HEK293 (cell line): ENCODE results near the gene AKR1C8.

Experiments used
- CTCF ChIP-seq: fragments of 450-650 bp; formaldehyde crosslinking; IDR thresholded peaks from 2 replicates; pipeline ENCODE4 v1.5.1; 2016; ENCODE audit warnings: missing biosample characterization, missing genetic modification characterization
- HOXA7 ChIP-seq: sonication (generic); formaldehyde crosslinking; IDR thresholded peaks from 2 replicates; pipeline ENCODE4 v1.8.1; 2022; ENCODE audit warnings: missing genetic modification reagents, borderline replicate concordance
- HOXD13 ChIP-seq: sonication (generic); formaldehyde crosslinking; IDR thresholded peaks from 2 replicates; pipeline ENCODE4 v1.8.0; 2022; ENCODE audit warnings: missing genetic modification reagents, borderline replicate concordance
- TCF7L2 ChIP-seq: IDR thresholded peaks from 2 replicates; pipeline ENCODE4 v1.6.1; 2011; ENCODE audit warnings: low read depth, mild to moderate bottlenecking, inconsistent platforms, low read length, moderate library complexity, borderline replicate concordance
- TSHZ1 ChIP-seq: fragments of 450-650 bp; formaldehyde crosslinking; IDR thresholded peaks from 2 replicates; pipeline ENCODE4 v1.5.1; 2016; ENCODE audit warnings: missing biosample characterization, missing genetic modification characterization, borderline replicate concordance
- YY1 ChIP-seq: fragments of 450-650 bp; formaldehyde crosslinking; IDR thresholded peaks from 2 replicates; pipeline ENCODE4 v1.5.1; 2018; ENCODE audit warnings: missing biosample characterization, missing genetic modification characterization
- ZBTB49 ChIP-seq: fragments of 450-650 bp; formaldehyde crosslinking; IDR thresholded peaks from 2 replicates; pipeline ENCODE4 v1.5.1; 2016; ENCODE audit warnings: missing biosample characterization, missing genetic modification characterization, low read depth
- ZNF146 ChIP-seq: fragments of 450-650 bp; formaldehyde crosslinking; IDR thresholded peaks from 2 replicates; pipeline ENCODE4 v1.5.1; 2016; ENCODE audit warnings: missing biosample characterization, missing genetic modification characterization
- ZNF785 ChIP-seq: fragments of 450-650 bp; formaldehyde crosslinking; IDR thresholded peaks from 2 replicates; pipeline ENCODE4 v1.5.1; 2016; ENCODE audit warnings: missing biosample characterization, missing genetic modification characterization

- TF ChIP-seq CTCF (tag by site-specific recombination) (no peak), ZBTB49 (tag by site-specific recombination) (no peak), TCF7L2 (no peak), HOXA7 (CRISPR knock-in tag) (no peak), YY1 (tag by site-specific recombination) (no peak), TSHZ1 (no peak), HOXD13 (CRISPR knock-in tag) (no peak), ZNF785 (tag by site-specific recombination) (no peak), ZNF146 (tag by site-specific recombination) (no peak)
Observed at GRCh38 chr10:5194431-5194830, 9.5 kb upstream of the AKR1C8 start.
